HG02571 (cell line): ENCODE data around the gene SETD3.
"Not testable (repeated sequence)": the region's sequence is repeated elsewhere in the genome, so short reads cannot be mapped to it uniquely, and the experiment has no call there.

Experiments
- ATAC-seq: cut with Tn5 transposase; IDR thresholded peaks from one replicate; pipeline ENCODE4 v1.9.1; 2021; ENCODE audit warnings: mild to moderate bottlenecking, moderate library complexity; ENCODE audit not compliant: unreplicated experiment

Gene SETD3

DNA sequence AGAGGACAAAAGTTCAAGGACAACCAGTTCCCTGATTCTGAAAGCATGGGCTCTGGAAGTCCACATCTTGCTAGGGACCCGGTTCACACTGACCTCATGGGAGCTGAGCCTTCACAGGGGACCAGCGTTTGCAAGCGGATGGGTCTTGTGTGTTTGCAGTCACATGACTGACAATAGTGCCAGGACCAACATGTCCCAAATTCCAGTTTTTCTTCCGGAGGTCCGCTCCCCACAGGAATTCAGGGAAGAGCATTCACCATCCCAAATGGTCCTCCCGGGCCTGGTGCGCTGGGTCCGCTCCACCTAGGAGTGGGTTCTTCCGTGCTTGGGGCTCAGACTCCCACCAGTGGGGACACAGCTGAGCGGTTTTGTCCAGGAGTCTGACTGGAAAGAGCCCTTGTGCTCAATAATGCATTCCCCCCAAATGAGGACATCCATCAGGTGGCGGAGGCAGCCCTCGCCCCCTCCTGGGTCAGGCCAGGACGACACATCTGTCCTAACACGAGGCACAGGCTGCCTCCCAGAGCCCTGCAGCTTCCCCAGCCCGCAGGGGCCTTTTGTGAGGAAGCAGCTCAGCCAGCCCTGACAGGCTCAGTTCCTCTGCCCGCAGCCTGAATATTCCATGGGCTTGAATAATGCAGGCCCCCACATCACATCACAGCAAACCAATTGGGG, 116.9 kb downstream of the SETD3 start:
- ATAC-seq = no peak

DNA sequence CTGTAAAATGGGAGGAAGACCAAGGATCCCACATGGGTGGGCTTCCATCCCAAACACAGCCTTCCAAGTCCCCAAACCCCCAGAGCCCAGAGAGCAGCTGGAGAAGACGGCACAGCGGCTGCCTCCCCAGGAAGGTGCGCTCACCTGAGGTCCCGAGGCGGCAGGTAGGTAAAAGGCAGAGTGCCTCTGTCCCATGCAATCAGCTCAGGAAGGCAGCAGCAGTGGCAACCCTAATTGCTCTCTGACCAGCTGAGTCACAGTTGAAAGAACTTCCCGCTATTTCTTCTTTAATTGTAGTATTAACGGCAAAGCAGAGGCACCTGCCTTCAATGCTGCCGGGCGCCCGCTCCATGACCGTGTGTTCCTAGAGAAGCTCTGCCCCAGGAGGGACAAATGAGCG, 117.6 kb downstream of the SETD3 start:
- no peak for ATAC-seq

DNA sequence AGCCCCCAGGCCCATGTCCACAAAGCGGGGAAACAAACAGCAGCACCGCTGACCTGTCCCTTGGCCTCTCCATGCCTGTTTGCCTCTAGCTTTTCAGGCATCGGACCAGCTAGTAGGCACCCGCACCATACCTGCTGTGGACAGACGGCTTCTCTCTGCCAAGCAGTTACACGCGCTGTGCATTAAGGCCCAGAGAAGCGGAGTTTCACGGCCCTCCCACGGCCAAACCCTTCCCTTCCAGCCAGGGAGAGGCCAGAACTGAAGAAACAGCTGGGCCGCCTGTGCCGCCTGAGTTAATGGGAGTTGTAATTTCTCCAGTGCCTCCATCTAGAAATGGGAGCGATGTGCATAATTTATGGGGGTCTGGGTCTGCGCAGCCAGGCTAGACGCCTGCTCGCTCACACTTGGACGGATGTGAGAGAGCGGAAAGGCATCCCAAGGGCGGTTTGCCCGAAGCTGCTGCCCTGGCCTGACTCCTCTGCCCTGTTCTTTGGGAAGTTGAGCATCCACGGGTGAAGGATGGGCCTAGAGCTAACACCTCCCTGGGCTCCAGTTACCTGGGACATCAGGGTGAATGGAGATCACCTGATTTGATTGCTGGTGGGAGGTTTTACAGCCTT, 119.0 kb downstream of the SETD3 start:
- ATAC-seq = no peak

DNA sequence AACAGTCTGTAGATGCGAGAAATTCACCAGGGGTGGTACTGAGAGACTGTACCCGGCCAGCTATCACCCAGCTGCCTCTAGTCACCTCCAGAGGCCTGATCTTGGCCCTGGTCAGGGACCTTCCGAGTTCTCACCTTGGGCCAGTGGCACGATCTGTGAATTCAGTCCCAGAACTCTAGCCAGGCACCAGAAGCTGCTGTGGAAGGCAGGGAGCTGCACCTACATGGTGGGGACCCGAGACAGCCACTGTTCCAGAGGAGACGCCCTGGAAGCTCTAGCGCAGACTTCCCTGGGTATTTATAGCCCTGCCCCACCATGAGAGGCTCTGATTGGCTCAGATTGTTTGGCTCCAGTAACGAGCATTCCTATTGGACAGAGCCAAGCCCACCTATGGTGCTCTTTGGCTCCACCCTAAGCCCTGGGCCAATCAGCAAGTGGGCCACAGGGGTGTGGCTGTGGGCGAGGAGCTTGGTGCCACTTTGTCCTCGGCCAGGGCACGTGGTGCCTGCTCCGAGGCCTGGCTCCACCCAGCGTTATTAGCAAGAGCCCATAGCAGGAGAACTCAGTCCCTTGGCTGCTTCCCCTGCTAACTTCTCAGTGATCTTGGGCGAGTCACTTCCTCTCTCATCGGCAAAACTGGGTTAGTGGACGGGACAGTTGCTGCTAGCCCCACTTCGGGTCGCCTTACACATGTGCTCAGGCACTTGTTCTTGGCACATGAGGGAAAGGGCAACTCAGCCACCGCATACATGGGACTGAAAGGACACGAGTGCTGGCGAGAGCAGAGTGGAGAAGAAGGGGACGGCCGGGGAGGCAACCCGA, 119.7 kb downstream of the SETD3 start:
- ATAC-seq = no peak

DNA sequence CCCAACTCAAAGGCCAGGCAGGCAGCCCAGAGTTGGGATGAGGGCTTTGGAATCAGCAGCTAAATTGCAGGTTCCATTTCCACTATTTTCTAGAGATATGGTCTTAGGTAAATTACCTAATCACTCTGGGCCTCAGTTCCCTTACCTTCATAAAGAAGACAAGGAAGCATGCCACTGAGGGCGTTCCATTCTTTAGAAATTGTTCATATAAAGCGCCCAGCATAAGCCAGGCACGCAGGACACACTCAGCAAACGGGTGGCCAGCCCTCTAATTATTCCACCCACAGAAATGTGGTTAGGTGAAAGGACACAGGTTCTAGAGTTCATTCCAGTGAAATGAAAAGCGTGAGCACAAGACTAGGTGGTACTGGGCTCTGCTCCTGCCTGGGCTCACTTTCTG, 120.8 kb downstream of the SETD3 start:
- no peak for ATAC-seq

DNA sequence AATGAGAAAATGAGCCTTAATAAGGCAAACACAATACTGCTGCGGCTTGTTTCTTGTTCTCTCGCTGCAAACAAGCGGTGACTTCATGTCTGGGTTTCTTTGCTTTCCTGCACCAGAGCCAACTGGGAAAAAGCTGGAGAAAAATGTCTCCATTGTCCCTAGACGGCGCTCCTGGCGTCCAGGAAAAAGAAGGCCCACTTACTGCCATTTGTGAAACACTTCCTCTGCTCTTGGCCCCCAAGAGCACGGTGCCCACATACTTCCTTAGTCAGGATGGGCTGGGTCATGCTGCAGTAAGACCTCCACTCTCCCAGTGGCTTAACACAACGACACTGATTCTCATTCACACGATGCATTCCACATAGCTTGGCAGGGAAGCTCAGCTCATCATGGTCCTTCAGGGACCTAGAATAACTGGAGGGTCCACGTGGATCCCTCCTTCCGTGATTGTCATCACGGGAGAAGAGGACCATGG, 122.7 kb downstream of the SETD3 start:
- no peak for ATAC-seq

DNA sequence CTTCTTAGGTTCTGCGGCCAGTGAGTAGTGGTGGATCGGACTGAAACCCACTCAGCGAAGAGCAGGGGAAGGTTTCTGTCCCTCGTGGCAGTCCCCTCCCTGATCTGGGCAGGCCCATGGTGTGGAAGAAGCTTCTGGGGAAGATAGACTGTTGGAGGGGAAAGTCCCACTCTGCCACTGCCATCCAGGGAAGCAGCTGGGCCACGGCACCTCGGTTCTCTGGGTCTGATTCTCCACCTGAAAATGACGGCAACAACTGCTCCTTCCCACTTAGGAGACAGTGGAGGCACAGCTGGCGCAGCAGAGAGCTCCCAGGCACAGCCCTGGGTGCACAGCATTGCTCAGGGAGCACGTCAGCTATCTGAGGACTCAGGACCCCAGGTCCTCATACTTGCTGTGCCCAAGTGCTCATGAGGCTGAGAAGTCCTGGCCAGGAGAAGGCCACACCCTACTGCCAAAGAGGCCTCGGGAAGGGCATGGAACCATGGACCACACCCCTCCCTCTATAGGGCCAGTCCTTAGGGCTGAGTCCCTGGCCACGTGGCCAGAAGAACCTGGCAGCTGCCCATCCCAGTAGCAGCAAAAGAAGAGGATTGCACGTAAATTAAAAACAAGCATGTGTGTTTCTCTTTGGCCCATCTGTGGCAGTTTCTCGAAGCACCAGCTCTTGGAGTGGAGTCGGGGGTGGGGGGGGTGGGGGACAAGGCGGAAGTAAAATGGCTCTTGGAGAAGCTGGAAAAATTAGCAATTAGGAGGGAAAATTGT, 123.3 kb downstream of the SETD3 start:
- ATAC-seq = no peak

DNA sequence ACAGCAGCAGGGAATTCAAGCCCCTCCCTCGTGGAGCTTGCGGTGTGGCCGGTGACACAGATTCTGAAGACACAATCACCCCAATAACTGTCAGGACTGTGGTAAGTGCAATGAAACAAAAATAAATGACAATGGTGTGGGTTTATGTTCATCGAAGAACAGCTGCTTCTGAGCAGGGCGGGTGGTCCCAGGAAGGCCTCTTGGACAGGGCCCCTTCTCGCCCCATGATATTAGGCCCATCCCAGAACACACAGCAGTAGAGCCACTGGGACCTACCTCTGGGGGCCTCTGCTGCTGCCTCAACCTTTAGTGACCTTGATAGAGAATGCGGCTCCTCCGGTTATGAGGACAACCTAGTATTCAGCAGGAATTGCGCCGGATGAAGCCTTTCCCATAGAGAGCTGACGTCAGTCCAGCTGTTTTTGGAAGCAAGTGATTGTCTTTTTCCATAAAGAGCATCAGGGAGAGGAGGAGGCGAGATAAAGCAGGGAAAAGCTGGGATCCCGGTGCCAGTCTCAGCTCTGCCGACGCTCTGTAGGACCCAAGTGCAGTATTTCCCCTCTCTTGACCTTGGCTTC, 124.5 kb downstream of the SETD3 start:
- no peak for ATAC-seq

DNA sequence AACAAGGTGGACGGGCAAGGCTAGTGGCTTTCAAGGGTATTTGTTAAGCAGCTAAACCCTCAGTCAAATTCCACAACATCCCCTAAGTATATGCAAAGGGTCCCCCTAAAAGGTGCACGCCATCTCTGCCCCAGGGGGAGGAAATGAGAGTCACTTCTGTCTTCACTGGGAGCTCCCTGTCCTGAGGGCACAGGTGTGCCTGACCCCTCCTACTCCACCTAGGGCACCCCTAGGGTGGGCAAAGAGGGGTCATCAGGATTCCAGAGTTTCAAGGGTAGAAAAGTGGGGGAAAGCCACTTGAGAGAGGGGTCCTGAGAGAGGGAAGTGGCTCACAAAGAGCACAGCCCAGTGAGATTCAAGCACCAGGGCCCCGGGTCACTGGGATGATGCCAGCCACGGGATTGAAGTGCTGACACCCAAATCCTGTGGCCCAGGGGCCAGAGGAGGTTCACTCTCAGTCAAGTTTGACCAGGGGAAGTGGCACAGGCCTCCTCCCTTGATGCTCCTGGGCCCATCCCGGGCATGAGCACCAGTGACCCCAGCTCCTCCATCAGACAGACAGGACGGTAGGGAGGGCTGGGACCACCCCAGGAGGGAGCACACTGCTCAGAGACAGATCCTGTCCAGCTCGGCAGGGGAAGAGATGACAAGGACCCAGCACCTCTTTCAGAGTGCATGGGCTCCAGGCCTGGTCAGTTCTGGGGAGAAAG, 126.3 kb downstream of the SETD3 start:
- ATAC-seq = no peak

DNA sequence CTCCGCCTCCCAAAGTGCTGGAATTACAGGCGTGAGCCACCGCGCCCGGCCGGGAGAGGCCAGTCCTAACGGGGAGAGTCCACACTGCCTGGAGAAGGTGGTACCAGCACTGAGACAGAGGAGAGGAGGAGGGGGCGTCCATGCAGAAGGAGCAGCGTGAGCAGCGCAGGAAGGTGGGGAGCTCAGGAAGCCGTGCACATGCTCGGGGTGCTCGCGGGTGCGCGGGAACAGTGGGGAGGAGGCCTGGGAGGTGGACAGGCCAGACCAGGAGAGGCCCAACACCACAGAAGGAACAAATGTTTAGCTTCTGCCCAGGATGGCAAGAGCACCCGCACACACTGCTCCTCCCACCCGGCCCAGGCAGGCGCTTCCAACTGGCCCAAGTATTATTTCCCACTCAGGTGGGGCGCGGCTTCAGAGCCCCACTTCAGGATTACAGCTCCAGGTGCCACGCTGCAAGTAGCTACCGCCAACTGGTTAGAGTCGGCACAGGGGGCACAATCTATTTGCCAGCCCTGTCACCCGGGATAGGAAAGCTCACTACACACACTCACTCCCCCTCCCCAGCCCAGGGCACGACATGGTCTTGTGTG, 127.9 kb downstream of the SETD3 start:
- no peak for ATAC-seq

DNA sequence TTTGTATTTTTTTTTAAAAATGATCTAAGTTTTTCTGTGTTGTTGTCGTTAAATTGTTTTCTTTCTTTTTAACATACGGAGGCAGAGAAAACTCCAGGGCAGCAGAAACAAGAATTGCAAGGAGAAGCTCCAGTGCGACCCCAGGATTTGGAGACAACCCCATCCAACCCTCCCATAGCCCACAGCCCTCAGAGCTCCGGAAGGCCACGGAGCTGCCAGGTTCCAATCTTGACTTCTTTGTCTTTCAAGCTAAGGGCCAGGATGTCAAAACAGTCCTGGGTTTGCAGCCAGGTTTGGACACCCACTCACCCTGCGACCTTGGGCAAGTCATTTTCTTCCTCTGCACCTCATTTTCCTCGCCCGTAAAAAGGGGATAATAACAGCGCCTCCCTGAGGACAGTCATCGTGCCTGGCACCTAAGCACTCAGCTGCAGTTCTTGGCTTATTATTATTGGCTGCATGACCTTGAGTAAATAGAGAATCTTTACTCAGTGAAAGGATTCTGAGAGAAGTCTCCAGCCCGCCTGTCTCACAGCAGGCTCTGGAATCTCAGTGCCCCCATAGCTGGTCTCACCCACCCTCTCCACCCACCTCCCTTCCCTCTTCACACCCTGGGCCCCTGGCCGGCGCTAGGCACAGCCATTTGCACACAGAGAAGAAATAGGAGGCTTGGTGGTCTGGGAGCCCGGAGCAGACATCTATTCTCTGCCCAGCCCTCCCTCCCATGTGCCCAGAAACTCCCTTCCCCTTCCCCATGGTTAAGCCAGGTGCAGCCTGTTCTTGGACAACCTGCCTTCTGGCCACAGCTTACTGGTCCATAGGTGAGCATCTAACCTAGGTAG, 129.3 kb downstream of the SETD3 start:
- ATAC-seq = no peak

DNA sequence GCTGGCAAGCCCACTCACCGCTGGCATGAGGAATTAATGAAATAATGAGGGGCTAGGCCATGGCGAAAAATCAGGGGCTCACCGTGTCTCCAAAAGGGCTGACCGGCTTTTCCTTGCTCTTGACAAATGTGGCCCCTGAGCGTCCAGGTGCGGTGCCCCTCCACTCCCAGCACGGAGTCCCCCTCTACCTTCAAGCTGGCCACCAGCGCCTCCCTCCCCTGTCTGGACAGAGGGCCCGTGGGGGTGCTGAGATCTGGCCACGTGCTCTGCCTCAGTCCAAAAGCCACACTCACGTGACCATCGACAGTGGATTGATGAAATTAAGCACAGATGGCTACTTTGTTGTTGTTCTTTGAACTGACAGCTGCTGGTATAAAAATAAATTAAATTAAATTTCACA, 129.9 kb downstream of the SETD3 start:
- no peak for ATAC-seq

DNA sequence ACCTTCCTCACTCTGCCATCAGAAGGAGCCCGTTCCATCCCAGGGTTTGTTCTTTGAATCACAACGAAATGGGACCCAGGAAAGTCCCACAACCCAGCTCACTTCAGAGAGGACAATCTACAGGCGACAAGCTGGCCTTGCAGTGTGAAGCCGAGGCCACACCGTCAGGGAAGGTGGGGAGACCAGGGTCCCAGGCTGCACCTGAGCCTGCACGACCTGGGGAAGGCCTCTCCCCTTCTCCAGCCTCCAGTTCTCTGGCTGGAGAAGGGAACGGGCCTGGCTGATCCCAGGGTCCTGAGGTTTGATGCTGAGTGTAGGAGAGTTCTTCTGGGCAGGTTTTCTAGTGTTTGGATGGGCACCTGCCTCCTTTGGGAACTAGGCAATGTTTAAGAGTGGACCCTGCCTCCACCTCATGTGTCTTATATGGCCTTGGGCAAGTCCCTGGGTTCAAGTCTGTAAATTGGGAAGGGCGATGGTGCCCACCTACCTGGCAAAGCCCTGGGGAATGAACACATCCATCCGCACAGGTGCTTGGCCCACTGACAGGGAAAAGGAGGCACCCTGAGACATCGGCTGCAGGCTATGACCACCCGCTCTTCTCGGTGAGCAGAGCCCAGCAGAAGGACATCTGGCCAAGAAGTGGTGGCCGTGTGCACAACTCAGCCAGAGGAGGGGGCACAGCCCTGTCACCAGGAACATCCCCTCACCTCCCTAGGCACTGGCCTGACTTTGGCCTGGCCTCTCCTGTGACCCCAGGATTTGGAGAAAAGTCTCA, 130.8 kb downstream of the SETD3 start:
- ATAC-seq = no peak

DNA sequence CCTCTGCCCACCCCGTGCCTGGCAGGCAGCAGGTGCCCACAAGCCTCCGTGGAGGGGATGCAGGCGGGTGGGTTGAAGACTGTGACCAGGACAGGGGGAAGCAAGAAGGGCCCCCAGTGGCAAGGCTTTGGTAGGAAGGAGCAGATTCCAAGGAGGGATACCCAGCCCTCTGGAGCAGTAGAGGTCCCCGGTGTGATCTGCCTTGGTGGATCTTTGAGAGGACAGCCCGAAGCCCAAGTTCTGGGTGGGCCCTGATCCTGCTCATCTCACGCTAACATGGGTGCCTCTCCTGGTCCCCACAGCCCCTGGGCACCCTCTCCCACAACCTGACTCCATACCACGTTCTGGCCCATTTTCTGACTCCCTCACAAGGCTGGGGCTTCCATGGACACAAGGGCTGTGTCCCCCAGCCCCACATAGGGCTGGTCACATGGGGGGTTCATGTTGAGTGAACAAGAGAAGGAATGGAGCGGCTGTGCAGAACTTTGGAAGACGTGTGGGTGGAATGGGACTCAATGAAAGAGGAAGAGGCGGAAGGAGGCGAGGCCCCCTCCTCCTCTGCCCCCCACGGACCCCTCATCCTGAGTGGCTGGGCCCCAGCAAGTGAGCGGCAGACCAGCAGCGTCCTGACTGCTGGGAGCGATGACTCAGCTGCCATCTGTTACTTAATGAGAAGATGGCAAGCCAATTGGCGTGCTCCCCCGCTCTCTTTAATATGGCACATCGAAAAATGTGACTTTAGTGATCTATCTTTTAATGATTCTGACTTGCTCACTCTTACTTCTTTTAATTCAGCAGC, 131.6 kb downstream of the SETD3 start:
- no peak for ATAC-seq

DNA sequence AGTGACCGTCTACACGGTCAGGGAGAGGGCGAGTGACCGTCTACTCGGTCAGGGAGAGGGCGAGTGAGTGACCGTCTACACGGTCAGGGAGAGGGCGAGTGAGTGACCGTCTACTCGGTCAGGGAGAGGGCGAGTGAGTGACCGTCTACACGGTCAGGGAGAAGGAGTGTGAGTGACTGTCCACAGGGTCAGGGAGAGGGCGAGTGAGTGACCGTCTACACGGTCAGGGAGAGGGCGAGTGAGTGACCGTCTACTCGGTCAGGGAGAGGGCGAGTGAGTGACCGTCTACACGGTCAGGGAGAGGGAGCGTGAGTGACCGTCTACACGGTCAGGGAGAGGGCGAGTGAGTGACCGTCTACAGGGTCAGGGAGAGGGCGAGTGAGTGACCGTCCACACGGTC, 132.4 kb downstream of the SETD3 start:
- ATAC-seq = not testable (repeated sequence)
